NCI-H2227 (cell line): ENCODE results near the gene SGSH.

Source experiments
- DNase-seq: peaks from one replicate; lab custom pipeline; 2025; ENCODE audit not compliant: unreplicated experiment; lab: John Stamatoyannopoulos, UW

SGSH gene

GRCh38 chr17:80187090-80187489, 33.0 kb downstream of the SGSH start:
- no peak for DNase-seq

DNA sequence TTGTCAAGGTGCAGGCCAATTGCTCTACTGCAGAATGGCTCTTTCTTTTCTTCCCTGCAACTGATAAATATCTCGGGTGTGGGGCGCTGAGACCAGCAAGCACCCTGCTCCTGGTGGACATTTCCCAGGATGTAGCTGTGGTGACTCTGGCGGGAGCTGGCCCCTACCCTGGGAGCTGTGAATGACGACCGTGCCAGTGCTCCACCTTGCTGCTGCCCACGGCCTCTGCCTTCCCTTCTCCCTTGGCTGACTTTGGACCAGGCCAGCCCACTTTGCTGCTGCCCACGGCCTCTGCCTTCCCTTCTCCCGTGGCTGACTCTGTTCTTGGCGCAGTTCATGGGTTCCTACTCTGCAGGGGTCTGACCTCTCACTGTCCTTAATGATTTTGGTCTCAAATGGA, 34.2 kb downstream of the SGSH start:
- DNase-seq = no peak

- DNase-seq = no peak
Measured at GRCh38 chr17:80184423-80184714, 35.8 kb downstream of the SGSH start.

DNA sequence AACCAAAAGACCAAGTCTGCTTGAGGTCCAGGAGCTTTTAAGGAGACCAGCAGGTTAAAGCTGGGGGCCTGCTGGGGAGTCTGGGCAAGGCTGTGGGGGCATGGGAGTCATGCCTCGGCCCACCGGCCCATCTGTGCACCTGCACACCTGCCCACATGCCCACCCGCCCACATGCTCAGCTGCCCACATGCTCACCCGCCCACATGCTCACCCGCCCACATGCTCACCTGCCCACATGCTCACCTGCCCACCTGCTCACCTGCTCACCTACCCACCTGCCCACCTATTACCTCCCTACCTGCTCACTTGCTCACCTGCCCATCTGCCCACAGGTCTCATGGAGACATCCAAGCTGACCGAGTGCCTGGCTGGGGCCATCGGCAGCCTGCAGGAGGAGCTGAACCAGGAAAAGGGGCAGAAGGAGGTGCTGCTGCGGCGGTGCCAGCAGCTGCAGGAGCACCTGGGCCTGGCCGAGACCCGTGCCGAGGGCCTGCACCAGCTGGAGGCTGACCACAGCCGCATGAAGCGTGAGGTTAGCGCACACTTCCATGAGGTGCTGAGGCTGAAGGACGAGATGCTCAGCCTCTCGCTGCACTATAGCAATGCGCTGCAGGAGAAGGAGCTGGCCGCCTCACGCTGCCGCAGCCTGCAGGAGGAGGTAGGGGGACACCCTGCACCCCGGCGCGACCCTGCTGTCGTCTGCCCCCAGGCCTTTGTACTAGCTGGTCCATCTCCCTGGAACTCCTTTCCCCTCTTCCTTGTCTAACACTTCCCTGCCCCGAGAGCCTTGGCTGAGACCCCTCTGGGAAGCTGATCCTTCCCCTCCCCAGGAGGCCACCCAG, 36.3 kb downstream of the SGSH start:
- DNase-seq = no peak

DNA sequence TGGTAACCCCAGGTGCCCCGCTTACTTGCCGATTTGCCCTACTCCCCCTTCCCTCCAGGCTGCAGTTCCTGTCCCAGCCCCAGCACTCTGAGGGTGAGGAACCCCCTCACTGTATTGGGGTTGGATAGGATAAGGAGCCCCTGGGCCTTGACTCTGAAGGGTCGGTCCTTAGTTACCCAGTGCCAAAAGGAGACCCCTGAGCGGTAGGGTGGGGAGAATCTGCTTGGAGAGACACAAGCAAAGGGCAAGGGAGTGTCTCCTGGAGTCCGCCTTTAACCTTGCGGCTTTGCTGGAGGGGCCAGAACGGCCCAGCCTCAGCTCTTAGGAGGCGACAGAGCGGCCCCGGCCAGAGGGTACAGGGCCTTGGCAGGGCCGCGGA, 37.3 kb downstream of the SGSH start:
- DNase-seq = no peak

DNA sequence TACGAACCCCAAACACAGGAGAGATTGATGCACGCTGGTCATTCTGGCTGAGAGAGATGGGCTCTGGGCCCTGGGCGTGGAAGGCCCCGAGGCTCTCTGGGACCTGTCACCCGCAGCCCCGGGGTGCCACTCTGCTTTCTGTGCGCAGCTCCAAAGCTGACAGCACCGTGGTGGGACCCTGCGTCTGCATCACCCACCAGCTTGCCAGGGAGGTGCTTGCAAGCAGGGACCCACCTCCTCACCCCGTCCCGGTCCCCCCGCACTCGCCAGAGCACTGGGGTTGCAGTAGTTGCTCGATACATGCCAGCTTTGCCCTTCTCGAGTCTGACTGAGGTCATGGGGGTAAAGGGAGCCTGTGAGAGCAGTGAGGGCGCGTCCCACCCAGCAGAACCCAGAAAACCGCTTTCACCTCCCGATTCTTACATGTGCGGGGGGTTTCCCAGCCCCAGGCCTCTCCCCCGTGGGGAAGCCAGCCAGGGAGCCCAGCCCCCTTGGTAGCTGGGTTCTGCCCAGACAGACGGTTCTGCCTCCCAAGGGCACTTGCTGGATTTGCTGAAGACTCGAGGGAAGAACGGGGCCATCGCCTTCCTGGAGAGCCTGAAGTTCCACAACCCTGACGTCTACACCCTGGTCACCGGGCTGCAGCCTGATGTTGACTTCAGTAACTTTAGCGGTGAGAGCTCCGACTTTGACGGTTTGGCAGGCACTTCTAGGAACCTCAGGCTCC, 37.9 kb downstream of the SGSH start:
- no peak for DNase-seq

GRCh38 chr17:80181431-80181830, 38.7 kb downstream of the SGSH start:
- no peak for DNase-seq

DNA sequence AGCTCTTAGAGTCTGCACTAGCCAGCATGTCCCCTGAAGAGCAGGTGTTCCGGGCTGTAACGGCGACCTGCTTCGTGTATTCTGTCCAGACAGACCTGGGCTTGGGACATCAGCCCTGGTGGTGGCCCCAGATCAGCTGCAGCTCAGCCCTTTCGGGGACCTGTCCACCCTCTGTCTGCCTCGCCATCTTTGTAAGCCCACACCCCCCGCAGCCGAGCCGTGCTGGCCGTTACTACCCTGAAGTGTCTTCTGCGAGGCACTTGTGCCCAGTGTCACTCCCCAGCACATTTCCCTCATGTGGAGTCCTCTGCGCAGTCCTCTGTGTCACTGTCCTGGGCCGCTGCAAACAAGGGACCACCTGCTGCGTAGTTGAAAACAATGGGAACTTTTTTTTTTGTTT, 39.9 kb downstream of the SGSH start:
- DNase-seq = no peak

- DNase-seq = no peak
Measured at GRCh38 chr17:80177986-80178595, 42.0 kb downstream of the SGSH start.

DNA sequence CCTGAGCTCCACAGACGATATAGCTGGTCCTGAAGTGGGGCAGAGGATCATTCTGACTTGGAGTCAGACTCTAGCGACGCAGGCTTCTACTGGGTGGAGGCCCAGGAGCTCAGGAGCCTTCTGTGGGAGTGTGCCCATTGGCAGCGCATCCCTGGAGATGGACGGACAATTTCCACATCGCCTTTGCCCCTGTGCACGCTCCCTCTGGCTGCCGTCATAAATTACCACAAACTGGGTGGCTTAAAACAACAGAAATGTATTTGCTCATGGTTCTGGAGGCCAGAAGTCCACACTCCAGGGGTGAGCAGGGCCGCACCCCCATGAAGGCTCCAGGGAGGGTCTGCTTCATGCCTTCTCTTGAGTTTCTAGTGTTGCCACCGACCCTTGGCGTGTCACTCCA, 43.4 kb downstream of the SGSH start:
- DNase-seq = no peak

- DNase-seq = no peak
Measured at GRCh38 chr17:80173916-80174315, 46.2 kb downstream of the SGSH start.

- DNase-seq = no peak
Measured at GRCh38 chr17:80173126-80173525, 47.0 kb downstream of the SGSH start.

DNA sequence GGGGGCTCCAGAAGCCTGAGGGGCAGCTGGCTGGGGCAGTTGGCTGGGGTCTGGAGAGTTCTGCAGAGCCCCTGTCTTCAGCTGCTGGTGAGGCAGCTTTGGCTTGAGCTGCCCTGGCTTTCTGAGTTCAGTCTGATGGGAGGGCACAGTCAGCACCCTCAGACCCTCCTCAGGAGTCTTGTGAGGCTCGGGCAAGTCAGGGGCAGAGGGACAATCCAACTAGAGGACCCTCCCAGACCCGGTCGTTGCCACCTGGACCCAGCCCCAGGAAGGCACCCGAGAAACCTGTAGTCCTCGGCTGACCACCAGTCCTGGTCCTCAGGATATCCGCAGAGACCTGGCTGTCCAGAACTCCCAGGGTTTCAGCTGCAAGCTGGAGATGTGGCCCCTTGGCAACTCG, 48.5 kb downstream of the SGSH start:
- DNase-seq = no peak

- DNase-seq = no peak
Measured at GRCh38 chr17:80169784-80170500, 50.2 kb downstream of the SGSH start, which contains the start of gene CARD14. CARD14 (plus strand) TSS chr17:80170030; CDS start chr17:80181439, 11,409 bp downstream.

DNA sequence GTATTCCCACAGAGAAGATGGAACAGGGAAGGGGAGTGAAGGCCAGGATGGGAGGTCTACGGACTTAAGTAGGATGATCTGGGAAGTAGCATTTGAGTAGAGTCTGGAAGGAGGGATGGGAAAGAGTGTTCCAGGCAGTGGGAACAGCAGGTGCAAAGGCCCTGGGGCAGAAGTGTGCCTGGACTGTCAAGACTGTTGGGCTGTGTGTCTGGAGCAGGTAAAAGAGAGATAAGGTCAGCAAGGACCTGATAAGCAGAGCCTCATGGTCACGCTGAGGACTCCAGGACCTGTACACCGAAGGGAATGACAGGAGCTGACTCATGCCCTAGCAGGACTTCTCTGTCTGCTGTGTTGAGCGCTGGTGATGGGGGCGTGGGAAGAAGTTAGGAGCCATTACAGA, 51.0 kb downstream of the SGSH start:
- DNase-seq = no peak

GRCh38 chr17:80168371-80168770, 51.8 kb downstream of the SGSH start:
- DNase-seq = no peak

- DNase-seq = no peak
Measured at GRCh38 chr17:80166446-80166845, 53.7 kb downstream of the SGSH start.

- no peak for DNase-seq
Measured at GRCh38 chr17:80164185-80164584, 55.9 kb downstream of the SGSH start.

GRCh38 chr17:80163336-80163735, 56.8 kb downstream of the SGSH start:
- no peak for DNase-seq

- no peak for DNase-seq
Measured at GRCh38 chr17:80160536-80160935, 59.6 kb downstream of the SGSH start.
